GM21723 (cell line): ENCODE results near the gene EEFSEC.

Experiments used
- ATAC-seq: cut with Tn5 transposase; IDR thresholded peaks from one replicate; pipeline ENCODE4 v1.9.1; 2021; ENCODE audit warnings: mild to moderate bottlenecking, moderate library complexity; ENCODE audit not compliant: unreplicated experiment

The EEFSEC gene

GRCh38 chr3:128240232-128240631, 87.0 kb downstream of the EEFSEC start:
- no peak for ATAC-seq

DNA sequence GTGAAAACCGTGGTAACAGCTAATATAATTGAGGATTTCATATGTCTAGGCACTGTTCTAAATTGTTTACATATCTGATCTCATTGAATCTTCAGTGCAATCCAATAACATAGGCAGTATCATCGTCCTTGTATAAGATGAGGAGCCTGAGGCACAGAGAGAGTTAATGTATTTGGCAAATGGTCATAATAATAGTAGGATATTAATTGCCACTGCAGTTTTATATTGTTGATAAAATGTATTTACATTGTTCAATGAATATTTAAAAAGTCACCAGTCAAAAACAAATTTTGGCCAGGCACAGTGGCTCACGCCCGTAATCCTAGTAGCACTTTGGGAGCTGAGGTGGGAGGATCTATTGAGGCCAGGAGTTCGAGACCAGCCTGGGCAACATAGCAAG, 88.5 kb downstream of the EEFSEC start:
- no peak for ATAC-seq

- no peak for ATAC-seq
These were observed 89.7 kb downstream of the EEFSEC start for GRCh38 chr3:128242818-128243601.

DNA sequence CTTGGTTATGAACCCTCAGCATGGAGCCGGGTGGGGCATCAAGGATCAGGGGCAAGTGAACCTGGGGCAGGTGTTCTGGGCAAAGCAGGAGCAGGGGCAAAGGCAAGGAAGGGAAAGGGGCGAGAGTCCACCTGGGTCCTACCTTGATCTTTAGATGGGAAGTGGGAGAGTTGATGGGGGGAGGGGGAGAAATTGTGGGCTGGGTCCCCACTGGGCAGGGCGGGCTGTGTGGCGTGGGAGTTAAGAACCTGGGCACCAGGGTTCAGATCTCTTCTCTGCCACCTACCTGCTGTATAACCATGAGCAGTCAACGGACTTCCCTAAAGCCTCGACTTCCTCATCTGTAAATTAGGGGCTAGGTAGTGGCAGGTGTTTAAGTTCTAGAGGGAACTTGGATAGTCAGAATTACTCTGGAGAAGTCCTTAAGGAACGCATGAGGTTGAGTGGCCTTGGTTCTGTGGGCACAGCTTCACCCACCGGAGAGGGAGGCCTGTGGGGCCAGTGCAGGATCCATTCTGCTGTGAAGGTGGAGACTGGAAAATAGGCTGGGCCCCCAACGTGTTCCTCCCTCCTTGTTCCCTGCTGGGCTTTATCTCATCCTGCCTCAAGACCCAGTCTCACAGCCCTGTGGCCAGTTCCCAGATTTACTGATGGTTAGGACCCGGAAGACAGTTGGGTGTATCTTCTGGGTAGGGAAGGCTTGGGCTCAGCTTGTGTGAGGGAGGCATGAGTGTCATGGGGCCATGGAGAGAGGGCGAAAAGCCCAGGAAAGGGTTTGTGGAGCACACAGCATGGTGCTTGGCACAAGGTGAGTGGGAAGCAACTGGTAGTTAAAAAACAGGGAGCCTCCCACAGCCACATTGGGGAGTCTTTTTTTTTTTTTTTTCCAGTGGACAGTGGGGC, 90.6 kb downstream of the EEFSEC start:
- no peak for ATAC-seq

GRCh38 chr3:128245460-128245859, 92.2 kb downstream of the EEFSEC start:
- ATAC-seq: no peak

GRCh38 chr3:128247666-128248409, 94.6 kb downstream of the EEFSEC start:
- ATAC-seq: no peak

DNA sequence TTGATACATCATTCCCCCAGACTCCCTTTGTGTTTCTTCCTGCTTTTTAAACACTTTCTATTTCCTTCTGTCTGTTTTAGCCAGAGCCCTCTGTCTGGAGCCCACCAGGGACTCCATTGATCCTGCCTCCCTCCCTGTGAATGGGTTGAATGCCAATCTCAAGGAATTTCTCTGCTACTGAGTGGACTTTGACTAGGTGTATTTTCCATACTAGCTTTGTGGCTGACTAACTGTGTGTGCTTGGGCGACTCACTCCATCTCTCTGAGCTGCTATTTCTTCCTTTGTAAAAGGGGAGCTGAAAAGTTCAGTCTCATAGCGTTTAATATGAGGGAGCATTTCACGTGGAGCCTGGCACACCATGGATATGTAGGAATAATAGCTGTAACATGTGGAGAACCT, 98.8 kb downstream of the EEFSEC start:
- ATAC-seq: no peak

GRCh38 chr3:128253150-128253549, 99.9 kb downstream of the EEFSEC start:
- no peak for ATAC-seq

GRCh38 chr3:128254066-128254590, 100.8 kb downstream of the EEFSEC start:
- no peak for ATAC-seq

GRCh38 chr3:128254967-128255366, 101.7 kb downstream of the EEFSEC start:
- ATAC-seq: no peak

GRCh38 chr3:128256131-128256530, 102.8 kb downstream of the EEFSEC start:
- no peak for ATAC-seq

GRCh38 chr3:128257632-128258031, 104.4 kb downstream of the EEFSEC start:
- no peak for ATAC-seq

DNA sequence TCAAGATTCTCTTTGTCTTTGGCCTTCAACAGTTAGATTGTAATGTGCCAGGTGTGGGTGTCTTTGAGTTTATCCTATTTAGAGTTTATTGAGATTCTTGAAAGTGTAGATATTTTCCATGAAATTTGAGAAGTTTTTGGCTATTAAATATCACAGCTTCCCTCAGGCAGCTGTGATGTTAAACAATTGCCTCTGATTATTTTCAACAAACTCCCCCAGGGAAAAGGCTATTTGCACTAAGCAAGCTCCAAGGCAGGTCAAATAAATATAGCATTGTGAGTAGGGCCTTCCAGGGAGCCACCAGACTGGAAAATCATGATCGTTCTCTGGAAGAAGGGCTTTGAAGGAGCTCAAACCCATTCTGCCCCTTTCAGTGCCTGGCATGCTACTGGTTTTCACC, 107.0 kb downstream of the EEFSEC start:
- no peak for ATAC-seq

DNA sequence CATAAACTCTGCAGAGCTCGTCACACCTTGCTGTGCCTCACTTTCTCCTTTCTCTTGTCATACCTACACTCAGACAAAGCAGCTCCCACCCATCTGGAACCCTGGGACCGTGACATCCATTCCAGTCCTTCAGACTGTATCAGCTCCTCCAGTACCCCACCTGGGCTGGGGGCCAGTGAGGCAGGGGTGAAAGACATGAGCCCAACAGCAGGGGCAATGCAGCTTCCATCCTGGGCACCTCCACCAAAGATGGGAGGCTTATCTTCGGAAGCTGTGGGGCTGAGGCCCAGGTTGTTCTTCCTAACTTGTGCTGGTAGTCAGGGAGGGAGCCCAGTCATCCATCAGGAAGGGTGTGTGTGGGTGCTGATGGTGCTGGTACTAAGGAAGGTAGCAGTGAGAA, 109.2 kb downstream of the EEFSEC start:
- no peak for ATAC-seq

DNA sequence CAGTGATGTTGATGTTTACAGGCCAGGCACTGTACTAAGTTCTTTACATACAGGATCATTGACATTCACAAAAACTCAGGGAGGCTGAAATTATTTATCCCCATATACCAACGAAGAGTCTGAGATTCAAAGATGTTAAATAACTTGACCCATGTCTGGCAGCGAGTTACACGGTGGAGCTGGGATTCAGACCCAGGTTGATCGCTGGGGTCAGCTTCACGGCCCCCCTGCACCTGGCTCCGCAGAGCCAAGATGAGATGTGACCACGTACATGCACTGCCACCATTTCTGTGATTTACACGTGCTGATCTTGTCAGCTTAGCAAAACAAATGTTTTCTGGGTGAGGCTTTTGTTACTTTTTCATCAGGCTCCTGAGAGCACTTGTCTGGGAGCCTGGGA, 109.8 kb downstream of the EEFSEC start:
- ATAC-seq: no peak

- no peak for ATAC-seq
These were observed 110.7 kb downstream of the EEFSEC start for GRCh38 chr3:128263946-128264345.

- ATAC-seq: no peak
These were observed 113.2 kb downstream of the EEFSEC start for GRCh38 chr3:128266453-128266852.

- ATAC-seq: no peak
These were observed 114.3 kb downstream of the EEFSEC start for GRCh38 chr3:128267541-128267940.

GRCh38 chr3:128269006-128269775, 115.9 kb downstream of the EEFSEC start:
- ATAC-seq: no peak

GRCh38 chr3:128269796-128270195, 116.5 kb downstream of the EEFSEC start:
- no peak for ATAC-seq
